ENCODE results near the gene FBXW12. TPM values are rescaled to one million over a fixed set of nuclear protein-coding genes. Genes with fewer than 3 reads are reported as not detected.

Gene FBXW12
- polyA plus RNA-seq, 1 of the 3 experiments (the other 2 are of a cell fraction), result 0.07 TPM

- ChIA-PET POLR2A (interaction anchor here (0.6 to 1.4 kb wide), 8 partner anchors 9 to 162 kb away, joined by 3 to 11 read pairs (median 4); partner anchors contain the start of genes ATRIP, CCDC51 and TMA7), CTCF (interaction anchor here (0.8 to 13.2 kb wide), 4 partner anchors 11 to 234 kb away, joined by 3 to 399 read pairs (median 10); partner anchors contain the start of genes CCDC51 and TMA7)
- no peak for DNase-seq
- Histone ChIP-seq H3F3A (replicated peaks; ENCODE audit: insufficient read depth) (no peaks in the 10 kb centered on the region), H3K36me3 (replicated peaks in 1 of 2; ENCODE audit: control insufficient read depth in 1 of 2, insufficient read depth in 2 of 2, low read length in 1 of 2) (peaks cover 1 to 13% of the 10 kb centered on the region in 2 experiments), H3K4me2 (peak overlapping the region; percentile 99), H3K27me3 (ENCODE audit: insufficient read depth) (no peaks in the 10 kb centered on the region), H3K4me1 (ENCODE audit: control insufficient read depth in 1 of 2, insufficient read depth in 2 of 2, low read depth in 1 of 2, low read length in 1 of 2) (peaks cover 7 to 49% of the 10 kb centered on the region in 2 experiments; a peak in 2 of 4 replicates), H2AFZ (ENCODE audit: low read depth) (no peak overlapping the region), H3K9ac (peak overlapping the region; percentile 84), H3K4me3 (ENCODE audit: low read depth in 2 of 2, low read length in 1 of 2) (peak overlapping the region; percentile 73 to 79), H4K20me1 (ENCODE audit: insufficient read depth) (no peaks in the 10 kb centered on the region), H3K79me2 (ENCODE audit: insufficient read depth) (peaks cover 46% of the 10 kb centered on the region), H3K27ac (ENCODE audit: low read depth in 2 of 2, low read length in 1 of 2) (peak overlapping the region in 1 of 2 experiments; percentile 89; a peak in 1 of 4 replicates), H3K9me2 (no peaks in the 10 kb centered on the region), H3K9me3 (no peaks in the 10 kb centered on the region)
- TF ChIP-seq TCF12 (IDR thresholded peaks at IDR 0.05) (no peak), POLR2AphosphoS5 (IDR thresholded peaks at IDR 0.05; ENCODE audit: low read depth, low read length) (no peak), EP300 (IDR thresholded peaks at IDR 0.05; ENCODE audit: borderline replicate concordance in 1 of 2, low read depth in 1 of 2, low read length in 1 of 2) (no peak), CTCF (IDR thresholded peaks at IDR 0.05) (no peak), FOSL2 (IDR thresholded peaks at IDR 0.05; ENCODE audit: borderline replicate concordance, low read depth) (no peak), MEF2A (IDR thresholded peaks at IDR 0.05; ENCODE audit: borderline replicate concordance, low read depth) (no peak), RAD21 (IDR thresholded peaks at IDR 0.05; ENCODE audit: low read length) (no peak), TAF1 (IDR thresholded peaks at IDR 0.05; ENCODE audit: borderline replicate concordance, low read depth, low read length) (no peak), NRF1 (IDR thresholded peaks at IDR 0.05; ENCODE audit: low read depth, low read length) (no peak), RCOR1 (IDR thresholded peaks at IDR 0.05; ENCODE audit: low read length) (no peak), CHD2 (IDR thresholded peaks at IDR 0.05; ENCODE audit: low read length, partially characterized antibody) (no peak), MAX (IDR thresholded peaks at IDR 0.05; ENCODE audit: low read depth) (no peak), SMC3 (IDR thresholded peaks at IDR 0.05; ENCODE audit: low read depth, low read length) (no peak), SIN3A (IDR thresholded peaks at IDR 0.05; ENCODE audit: borderline replicate concordance, low read depth, low read length) (no peak), YY1 (IDR thresholded peaks at IDR 0.05; ENCODE audit: low read depth) (no peak)
- WGBS (ENCODE audit: low lambda C conversion rate), result 51% methylated on average over 5 of the region's 7 CpGs
Measured at GRCh38 chr3:48428088-48428571, 56.1 kb downstream of the FBXW12 start.

Measured in SK-N-SH (cell line).